HG03135 (cell line): ENCODE measurements around the gene CSNK2A3.
A peak's percentile ranks its signal among the peaks of the same experiment; 100 is the strongest.
"Not testable (repeated sequence)": the region's sequence is repeated elsewhere in the genome, so short reads cannot be mapped to it uniquely, and the experiment has no call there.

ENCODE experiments used
- ATAC-seq: cut with Tn5 transposase; IDR thresholded peaks from one replicate; pipeline ENCODE4 v1.9.1; 2021; ENCODE audit warnings: mild to moderate bottlenecking, moderate library complexity; ENCODE audit not compliant: unreplicated experiment

Gene CSNK2A3

DNA sequence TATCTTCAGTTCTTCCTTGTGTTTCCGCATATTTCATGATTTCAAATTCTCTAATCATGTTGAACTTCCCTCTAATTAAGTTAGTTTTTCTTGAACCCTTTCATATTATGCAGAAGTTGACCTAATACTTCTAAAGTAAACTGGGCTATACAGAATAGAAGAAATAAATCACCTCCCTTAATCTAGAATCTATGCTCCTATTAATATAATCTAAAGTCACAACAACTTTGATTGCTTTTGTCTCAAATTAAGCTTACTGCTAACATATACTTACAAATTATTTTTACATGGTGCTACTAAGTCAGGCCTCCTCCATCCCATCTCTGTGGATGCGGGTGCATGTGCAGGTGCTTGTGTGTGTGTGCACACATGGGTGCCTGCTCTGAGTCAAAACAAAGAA is 27.3 kb upstream of the CSNK2A3 start:
- ATAC-seq: no peak

DNA sequence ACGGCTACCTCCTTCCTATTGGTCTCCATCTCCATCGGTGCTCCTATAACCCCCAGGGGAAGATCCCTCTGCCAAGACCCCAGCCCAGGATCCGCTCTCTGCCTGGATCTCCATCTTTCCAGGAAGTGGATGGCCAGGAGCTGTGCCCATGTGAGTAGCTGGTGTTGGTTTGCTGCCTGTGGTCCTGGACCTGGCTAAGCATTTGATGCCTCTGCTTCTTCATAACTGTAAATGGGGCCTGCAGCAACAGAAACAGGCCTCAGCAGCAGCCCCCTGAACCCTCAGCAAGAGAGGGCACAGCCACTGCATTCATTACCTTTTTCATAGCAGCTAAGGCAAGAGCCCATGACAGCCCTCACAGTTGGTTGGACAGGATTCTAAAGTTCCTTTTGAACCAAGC is 26.6 kb upstream of the CSNK2A3 start:
- no peak for ATAC-seq

DNA sequence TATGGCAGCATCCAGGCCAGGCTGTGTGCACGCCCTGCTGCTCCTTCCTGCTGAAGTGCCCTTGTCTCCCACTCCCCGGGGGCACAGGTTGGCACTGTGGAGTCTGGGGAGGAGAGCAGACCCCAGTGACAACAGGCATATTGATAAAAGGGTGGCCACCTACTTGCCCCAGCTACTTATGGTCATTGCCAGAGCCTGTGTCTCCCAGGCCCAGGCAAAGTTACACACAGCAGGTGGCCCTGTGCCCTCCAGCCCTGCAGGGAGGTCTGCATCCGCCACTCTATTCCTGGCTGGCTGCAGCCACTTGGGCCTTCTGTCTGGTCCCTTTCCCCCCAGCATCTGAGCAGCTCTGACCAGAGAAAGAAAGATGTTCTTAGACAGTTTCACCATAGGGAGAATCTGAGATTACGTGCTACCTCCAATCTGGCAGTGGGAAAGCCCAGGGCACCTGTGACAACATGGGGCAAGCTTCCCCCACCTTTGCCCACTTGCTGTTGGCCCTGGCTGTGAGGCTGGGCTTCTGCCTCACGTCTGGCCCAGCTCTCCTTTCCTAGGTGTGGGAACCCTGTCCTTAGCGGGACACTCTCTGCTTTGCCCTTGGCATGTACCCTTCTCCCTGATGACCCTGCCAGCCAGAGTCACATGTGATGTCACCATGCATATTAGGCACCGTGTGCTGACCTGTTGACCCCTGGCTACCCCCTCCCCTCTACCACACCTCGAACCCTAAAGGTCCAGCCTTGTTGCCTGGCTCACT is 25.3 kb upstream of the CSNK2A3 start:
- ATAC-seq: no peak

DNA sequence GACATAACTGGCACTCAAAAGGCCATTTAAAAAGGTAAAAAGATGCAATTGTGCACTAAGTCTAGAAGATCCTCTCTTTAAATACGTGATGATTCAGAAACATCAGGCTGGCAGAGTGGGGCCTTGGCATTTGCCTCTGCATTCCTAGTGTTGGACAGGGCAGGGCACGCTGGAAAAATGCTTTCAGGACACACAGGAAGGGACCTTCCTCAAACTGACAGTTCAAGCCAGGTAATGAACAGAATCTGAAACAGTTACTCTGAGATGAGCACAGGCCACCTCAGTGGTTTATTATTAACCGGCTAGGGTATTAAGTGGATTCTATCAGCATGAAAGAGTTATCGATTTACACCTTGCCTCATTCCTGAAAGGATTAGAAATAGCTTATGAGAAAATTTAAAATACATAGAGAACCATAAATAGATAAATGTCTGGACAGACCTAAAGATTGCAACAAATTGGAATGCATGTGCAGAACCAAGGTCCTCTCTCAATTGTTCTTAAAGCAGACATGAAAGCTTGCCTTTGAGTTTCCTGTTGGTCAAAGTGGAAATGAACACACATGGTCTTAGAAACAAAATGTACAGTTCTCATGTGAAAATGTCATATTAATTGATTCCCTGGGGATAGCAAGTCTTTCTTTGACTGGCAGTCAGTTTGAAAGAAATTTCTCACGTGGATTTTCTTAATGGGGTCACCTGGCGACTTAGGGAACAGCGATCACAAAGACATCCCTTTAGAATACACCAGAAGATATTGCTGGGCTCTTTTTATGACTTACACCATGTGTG is 21.5 kb upstream of the CSNK2A3 start:
- peak; percentile 68 for ATAC-seq

DNA sequence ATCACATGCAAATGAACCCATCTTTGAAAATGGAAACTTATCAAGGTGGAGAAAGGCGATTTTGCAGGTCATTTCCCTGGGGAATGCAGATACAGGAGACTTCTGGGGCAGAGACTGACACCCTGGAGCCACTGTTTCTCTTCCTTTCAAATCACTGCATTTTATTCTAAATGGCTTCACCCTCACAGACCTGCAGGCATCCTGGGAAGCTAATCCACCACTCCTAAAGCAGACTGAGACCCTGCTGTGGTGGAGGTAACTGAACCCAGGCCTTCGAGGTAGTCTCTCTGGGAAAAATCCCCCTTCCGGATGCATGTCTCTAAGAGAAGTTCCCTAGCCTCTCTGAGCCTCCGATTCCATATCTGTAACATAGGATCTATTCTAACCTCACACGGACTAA is 20.9 kb upstream of the CSNK2A3 start:
- ATAC-seq: no peak

DNA sequence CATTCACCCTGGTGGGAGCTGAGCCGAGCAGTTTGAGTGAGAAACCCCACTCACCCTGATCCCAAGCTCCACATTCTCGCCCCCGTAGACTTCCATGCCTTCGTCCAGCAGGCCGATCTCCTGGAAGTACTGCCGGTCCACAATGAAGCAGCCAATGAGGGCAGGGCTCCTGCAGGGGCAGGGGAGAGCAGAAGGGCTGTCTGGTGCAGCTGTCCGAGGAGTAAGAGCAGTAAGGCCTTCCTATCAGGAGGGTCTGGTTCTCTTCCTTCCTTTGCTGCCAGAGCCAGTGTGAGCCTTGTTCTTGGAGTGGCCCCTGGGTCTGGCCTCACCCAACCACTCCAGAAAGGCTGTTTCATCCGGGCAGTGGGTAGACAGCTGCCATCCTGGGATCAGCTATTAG is 19.4 kb upstream of the CSNK2A3 start:
- no peak for ATAC-seq

DNA sequence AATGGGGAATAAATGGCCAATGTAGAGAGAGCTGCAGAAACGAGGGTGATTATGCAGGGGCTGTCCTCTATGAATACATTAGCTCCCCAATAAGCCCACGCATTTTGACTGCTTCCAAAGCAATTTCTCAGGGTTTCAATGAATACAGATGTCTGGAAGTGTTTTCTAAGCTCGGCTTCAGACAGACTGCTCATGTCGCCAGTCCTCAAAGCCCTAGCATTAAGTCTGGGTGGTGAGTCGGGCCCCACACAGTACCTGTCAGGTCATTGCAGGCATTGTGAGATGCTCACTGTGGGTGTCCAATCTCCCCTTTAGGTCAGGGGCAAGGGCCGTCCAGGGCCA is 17.9 kb upstream of the CSNK2A3 start:
- no peak for ATAC-seq

DNA sequence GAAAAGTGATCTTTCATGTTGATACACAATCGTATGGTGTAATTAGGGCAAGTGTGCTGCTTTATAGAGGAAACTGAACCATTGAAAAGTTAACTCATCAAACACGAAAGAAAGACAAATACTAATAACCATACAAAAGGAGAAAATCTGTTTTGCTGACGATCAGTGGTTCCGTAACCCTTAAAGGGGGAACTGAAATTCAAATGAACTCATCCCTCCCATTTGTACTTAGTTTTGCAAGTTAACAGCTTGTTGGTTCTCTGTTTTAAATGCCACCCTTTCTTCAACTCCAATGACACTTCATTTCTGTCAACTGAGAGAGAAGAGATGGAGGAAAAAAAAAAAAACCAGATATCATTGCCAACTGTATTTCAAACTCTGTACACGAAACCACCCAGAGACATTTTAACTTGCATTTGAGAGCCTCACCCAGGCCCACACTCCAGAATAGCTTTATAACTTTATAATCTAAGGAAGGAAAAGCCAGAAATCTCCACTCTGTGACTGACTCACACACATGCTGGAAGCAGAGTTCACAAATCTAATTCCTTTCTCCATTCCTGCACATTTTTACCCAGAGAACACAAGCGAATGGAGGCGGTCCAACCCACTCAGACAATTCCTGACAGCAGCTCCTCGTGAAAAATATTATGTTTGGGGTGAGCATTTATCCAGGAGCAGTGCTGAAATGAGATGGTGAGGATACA is 17.4 kb upstream of the CSNK2A3 start:
- ATAC-seq: no peak

DNA sequence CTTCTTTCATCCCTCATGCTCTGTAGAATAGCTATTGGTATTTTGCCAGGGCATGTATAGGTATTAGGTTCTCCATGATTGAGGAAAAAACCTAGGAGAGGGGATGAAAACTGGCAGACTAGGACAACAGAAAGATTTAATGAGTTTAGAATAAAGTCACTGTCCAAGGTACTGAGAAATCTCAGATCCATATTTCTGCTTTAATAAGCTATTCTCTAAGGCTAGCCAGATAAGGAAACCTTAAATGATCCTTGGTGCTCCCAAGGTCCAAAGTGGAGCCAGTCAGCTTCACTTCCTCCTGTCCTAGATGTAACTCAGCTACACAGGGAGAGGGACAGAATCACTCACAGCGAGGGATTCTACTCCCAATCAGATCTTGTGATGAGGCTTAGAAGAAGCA is 13.7 kb upstream of the CSNK2A3 start:
- ATAC-seq: no peak

DNA sequence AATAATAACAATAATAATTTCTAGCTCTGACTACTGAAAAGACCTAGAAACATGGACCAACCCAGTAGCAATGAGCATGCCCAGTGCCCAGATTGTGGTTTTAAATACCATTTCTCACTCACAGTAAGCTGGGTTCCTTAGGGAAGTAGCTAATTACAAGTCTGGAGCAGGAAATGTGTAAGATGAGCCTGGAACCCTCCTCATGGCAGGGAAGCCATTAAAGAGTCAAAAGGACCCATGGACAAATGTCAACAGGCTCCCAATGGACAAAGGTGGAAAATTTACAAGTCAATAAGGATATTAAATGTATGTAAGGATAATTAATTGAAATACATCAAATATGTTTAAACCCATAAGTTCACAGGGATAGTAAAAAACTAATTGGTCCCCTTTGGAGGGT is 10.6 kb upstream of the CSNK2A3 start:
- ATAC-seq: no peak

DNA sequence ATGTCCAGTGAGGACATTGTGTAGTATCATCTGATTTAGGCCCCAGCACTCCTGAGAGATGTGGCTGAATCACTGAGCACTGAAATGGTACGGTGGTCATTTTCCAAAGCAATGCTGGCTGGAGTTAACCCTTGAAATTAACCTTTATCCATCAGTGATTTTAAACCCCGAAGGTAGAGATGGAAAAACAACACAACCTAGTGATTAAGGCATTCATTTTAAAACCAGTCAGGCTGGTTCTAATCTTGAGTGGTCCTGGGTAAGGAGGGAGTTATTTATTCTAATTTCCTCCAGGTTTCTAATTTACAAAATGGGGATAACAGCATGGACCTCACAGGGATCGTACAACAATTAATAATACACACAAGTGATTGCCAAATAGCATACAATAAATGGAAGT is 6.6 kb upstream of the CSNK2A3 start:
- ATAC-seq: no peak

DNA sequence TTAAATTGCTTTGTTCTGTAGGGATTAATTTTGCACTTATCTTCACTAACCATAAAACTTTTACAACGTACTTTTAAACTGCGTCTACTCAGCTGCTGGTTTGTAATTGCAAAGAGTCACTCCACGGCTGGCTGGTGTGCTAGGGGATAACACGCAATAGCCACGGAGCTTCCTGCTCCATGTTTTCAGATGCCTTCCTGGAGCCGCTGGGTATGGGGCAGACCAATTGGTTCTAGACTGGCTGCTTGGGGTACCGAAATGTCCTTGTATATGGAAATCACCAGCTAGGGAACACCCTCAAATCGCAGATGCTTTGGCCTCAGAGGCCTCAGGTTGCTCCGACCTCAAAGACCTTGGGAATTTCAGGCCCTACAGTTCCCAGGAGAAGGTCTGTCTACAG is 3.8 kb upstream of the CSNK2A3 start:
- no peak for ATAC-seq

DNA sequence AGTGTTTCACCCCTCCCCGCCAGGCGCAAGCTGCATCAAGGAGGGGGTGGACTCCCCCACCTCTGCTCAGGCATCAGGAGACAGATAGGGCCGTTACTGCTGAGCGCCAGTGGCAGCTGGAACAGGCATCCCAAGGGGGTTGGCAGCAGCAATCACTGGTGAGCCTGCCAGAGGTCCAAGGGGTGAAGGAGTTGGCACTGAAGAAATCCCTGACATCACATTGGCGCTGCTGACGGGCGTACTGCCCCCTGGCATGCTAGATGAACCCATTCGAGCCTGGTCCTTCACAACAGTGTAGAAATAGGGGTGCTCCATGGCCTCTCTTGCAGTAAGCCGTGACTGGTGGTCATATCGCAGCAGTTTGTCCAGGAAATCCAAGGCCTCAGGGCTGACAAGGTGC is 1.2 kb downstream of the CSNK2A3 start:
- ATAC-seq: not testable (repeated sequence)

DNA sequence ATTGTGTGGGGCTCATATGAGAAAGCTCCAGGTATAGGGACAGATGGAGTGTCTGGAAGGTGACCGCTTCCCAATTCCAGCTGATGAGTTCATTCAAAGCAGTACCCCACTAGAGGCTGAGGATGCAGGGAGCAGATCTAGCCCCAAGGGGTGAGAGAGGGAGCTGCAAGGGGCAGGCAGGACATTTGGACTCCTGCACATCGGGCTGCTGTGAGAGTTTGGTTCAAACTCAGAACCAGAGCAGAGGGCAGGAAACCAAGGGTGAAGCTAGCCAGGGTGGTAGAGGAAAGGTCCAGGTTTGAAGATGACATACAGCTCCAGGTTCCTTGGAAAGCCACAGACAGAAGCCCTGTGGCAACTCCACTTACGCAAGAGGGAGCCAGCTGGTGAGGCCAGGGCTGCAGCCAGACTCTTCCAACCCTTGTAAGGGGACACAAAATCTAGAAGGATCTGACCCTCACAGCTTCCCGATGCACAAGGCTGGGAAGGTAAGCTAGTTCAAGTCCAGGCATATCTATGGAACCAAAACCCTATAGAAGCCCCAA is 1.9 kb downstream of the CSNK2A3 start:
- no peak for ATAC-seq

DNA sequence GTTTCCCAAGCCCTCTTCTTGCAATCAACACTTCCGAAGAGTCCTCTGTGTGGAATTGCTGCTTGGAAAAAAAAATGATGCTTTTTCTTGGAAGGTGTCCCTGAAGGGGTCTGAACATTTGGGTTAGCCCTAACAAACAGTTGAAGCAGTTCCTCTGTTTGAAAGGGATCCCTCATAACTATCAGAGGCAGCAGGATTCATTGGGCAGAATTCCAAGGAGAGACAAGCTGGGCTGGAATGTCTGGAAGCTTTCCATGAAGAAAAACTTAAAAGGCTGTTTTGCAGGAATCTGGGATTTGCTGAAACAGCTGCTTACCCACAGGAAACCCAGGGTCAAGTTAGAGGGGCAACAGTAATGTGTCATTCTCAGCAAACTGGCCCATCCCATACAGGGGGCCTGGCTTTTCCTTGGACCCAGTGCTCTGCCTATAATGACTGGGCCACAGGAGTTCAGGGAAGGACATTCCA is 3.1 kb downstream of the CSNK2A3 start:
- ATAC-seq: no peak

DNA sequence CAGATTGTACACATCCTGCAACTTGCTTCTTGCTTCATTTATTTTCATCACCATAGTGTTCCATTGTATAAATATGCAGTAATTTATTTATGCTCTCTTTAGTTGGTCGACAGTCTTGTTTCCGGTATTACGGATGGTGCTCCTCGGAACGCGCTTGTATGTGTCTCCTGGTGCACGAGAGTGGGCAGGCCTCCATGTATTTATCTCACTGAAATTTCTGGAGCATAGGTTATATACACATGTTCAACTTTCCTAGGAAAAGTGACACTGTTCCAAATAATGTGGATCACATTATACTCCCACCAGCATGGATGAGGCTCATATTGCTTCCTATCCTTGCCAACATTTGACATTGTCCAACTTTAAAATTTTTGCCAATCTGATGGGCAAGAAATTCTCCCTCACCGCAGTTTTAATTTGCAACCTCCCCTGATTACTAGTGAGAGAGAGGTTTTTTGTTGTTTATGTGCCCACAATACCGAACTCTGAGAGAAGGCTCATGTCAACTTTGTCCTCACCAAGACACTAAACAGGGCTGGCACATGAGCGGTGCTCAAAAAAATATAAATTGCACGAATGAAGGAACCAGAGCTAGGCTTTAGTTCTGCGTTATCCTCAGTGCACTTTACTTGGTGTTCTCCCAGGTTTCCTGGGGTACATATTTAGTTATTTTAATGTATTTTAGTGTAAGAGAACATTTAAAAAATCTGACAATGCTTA is 3.8 kb downstream of the CSNK2A3 start:
- ATAC-seq: no peak

DNA sequence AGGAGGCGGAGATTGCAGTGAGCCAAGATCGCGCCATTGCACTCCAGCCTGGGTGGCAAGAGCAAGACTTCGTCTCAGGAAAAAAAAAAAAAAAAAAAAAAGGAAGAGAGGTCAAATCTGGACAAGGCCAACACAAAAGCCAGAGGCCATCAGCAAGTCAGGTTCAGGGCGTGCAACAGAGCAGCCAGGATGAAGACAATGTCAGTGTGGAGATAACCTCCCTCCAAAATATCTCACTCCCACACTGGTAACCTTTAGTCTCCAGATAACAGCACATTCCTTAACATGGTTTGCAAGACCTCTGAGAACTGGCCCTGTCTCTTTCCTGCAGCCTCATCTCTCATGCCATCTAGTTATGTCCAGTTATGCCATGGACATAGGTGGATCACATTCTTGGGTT is 4.7 kb downstream of the CSNK2A3 start:
- ATAC-seq: no peak

DNA sequence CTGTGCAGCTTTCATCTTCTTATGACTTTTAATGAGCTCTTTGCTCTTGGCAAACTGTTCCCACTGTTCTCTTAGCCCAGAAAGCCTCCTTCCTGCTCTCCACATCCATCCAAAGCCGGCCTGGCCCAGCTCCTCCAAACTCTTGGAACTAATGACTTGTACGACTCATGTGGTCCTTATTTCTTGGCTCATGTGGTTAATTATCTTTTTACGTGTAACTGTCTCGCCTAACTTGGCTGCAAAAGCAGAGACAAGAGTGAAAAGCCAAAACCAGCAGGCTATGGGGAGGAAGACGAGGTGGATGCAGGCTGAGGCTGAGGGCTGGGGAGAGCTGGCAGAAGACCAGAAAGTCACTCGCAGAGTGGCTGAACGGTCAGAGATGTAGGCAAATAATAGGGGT is 5.5 kb downstream of the CSNK2A3 start:
- no peak for ATAC-seq

DNA sequence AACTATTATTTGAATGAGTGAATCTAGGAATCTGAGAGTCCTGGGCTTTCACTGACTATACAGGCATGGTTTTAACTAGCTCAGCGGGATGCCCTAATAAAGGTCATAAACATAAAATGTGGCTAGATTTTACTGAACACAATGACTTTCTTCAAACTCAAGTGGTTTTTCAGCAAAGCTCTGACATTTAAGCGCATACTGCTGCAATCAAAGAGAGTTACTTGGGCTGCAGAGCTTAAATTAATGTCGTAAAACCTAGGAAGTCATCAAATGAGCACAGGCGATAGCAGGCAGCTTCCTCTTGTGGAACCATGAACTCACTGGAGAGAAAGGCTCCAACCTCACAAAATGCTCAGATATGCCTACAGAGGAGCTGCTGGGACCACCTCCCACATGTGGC is 6.7 kb downstream of the CSNK2A3 start:
- ATAC-seq: no peak

DNA sequence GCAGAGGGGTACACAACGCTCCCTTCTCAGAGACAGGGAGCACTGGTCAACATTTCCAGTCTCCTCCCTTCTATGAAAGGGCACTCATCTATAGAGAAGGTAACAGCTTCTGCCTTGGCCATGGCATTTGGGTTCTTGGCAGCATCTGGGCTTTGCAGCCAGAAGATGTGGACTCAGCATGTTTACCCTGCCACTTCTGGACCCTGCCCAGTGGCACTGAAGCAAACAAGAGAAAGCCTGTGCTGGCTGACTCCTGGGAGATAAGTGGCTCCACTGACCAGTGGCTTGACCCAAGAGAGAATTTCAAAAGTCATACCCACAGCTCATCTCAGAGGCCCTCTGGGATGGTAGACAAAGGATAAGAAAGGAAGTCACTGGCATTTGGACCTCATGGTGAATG is 8.0 kb downstream of the CSNK2A3 start:
- ATAC-seq: no peak

DNA sequence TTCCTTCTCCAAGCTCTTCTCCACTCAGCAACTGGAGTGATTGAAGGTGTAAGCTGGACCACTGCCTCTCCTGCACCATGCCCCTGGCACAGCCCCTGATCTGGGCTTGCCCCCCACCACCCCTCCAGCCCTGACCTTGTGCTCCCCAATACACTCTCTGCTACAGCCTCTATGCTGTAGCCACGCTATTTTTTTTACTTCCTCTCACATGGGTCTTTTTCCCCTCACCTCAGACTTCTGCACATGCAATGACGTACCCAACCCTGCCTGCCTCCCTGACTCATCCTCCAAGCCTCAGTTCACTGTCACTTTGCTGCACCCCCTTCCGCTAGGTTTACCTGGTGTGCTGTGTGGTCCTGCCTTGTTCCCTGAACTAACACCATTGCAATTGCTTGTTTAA is 9.0 kb downstream of the CSNK2A3 start:
- ATAC-seq: no peak
